KOPT-K1 (cell line): Measurements from ENCODE around the gene R3HDML.
"Not testable (repeated sequence)": the region's sequence is repeated elsewhere in the genome, so short reads cannot be mapped to it uniquely, and the experiment has no call there.

ENCODE experiments used
- H3K27ac ChIP-seq: fragments of 200-600 bp; sonication (generic); 2 replicates; pipeline ENCODE4 v1.5.1; 2016; ENCODE audit warnings: antibody characterized with exemption, mild to moderate bottlenecking, low read depth, low read length; ENCODE audit not compliant: poor library complexity, severe bottlenecking
- H3K36me3 ChIP-seq: fragments of 200-600 bp; sonication (generic); 2 replicates; pipeline ENCODE4 v1.5.1; 2017; ENCODE audit warnings: antibody characterized with exemption, mild to moderate bottlenecking, low read length, moderate library complexity; ENCODE audit not compliant: insufficient read depth
- H3K9me3 ChIP-seq: fragments of 200-600 bp; sonication (generic); 2 replicates; pipeline ENCODE4 v1.5.1; 2017; ENCODE audit warnings: antibody characterized with exemption, low read length, mild to moderate bottlenecking; ENCODE audit not compliant: insufficient read depth, poor library complexity, severe bottlenecking

R3HDML gene

GRCh38 chr20:44336725-44337380, at the start of gene R3HDML:
Gene R3HDML, plus strand, starts transcription at chr20:44337043. Its CDS starts 115 bp downstream, at chr20:44337158.
- no peak within 1 kb of the TSS for H3K27ac ChIP-seq
- no peaks in the 10 kb centered on the region for H3K36me3 ChIP-seq
- H3K9me3 ChIP-seq = no peaks in the 10 kb centered on the region

GRCh38 chr20:44287272-44288097, 49.4 kb upstream of the R3HDML start:
- Histone ChIP-seq H3K27ac (no peak overlapping the region), H3K36me3 (no peaks in the 10 kb centered on the region), H3K9me3 (peaks cover 24% of the 10 kb centered on the region)

GRCh38 chr20:44288252-44288651, 48.6 kb upstream of the R3HDML start:
- Histone ChIP-seq H3K36me3 (no peaks in the 10 kb centered on the region), H3K27ac (no peak overlapping the region), H3K9me3 (peaks cover 24% of the 10 kb centered on the region)

GRCh38 chr20:44291754-44292153, 45.1 kb upstream of the R3HDML start:
- no peaks in the 10 kb centered on the region for H3K36me3 ChIP-seq
- H3K27ac ChIP-seq = no peak overlapping the region
- H3K9me3 ChIP-seq = peaks cover 23% of the 10 kb centered on the region

GRCh38 chr20:44296011-44296410, 40.8 kb upstream of the R3HDML start:
- no peaks in the 10 kb centered on the region for H3K36me3 ChIP-seq
- H3K9me3 ChIP-seq = no peaks in the 10 kb centered on the region
- H3K27ac ChIP-seq = no peak overlapping the region

GRCh38 chr20:44297721-44298120, 39.1 kb upstream of the R3HDML start:
- Histone ChIP-seq H3K27ac (no peak overlapping the region), H3K9me3 (no peaks in the 10 kb centered on the region), H3K36me3 (no peaks in the 10 kb centered on the region)

- H3K27ac ChIP-seq = not testable (repeated sequence)
Measured at GRCh38 chr20:44299011-44299535, 37.8 kb upstream of the R3HDML start.

GRCh38 chr20:44301285-44301684, 35.6 kb upstream of the R3HDML start:
- no peaks in the 10 kb centered on the region for H3K9me3 ChIP-seq

More at GRCh38 chr20:44299011-44299535, 37.8 kb upstream of the R3HDML start:
- H3K9me3 ChIP-seq, H3K36me3 ChIP-seq: not testable (repeated sequence)

GRCh38 chr20:44302026-44302669, 34.7 kb upstream of the R3HDML start:
- Histone ChIP-seq H3K9me3 (no peaks in the 10 kb centered on the region), H3K36me3 (no peaks in the 10 kb centered on the region), H3K27ac (no peak overlapping the region)

More at GRCh38 chr20:44301285-44301684, 35.6 kb upstream of the R3HDML start:
- Histone ChIP-seq H3K36me3 (no peaks in the 10 kb centered on the region), H3K27ac (no peak overlapping the region)

GRCh38 chr20:44302736-44303135, 34.1 kb upstream of the R3HDML start:
- Histone ChIP-seq H3K27ac (no peak overlapping the region), H3K36me3 (no peaks in the 10 kb centered on the region), H3K9me3 (no peaks in the 10 kb centered on the region)

- no peaks in the 10 kb centered on the region for H3K9me3 ChIP-seq
- no peaks in the 10 kb centered on the region for H3K36me3 ChIP-seq
- no peak overlapping the region for H3K27ac ChIP-seq
Measured at GRCh38 chr20:44304383-44304782, 32.5 kb upstream of the R3HDML start.

- no peak overlapping the region for H3K27ac ChIP-seq
- H3K36me3 ChIP-seq = no peaks in the 10 kb centered on the region
- H3K9me3 ChIP-seq = no peaks in the 10 kb centered on the region
Measured at GRCh38 chr20:44306927-44307326, 29.9 kb upstream of the R3HDML start.

- H3K27ac ChIP-seq = no peak overlapping the region
Measured at GRCh38 chr20:44309763-44310663, 26.8 kb upstream of the R3HDML start.

More at GRCh38 chr20:44309763-44310663, 26.8 kb upstream of the R3HDML start:
- Histone ChIP-seq H3K9me3 (no peaks in the 10 kb centered on the region), H3K36me3 (no peaks in the 10 kb centered on the region)
